Activated gamma-delta T cell treated with Interleukin-2 at 50 U/mL for 16 hours (primary cell): Measurements from ENCODE around the gene ANKRD53.
A peak's percentile ranks its signal among the peaks of the same experiment; 100 is the strongest.
"Not testable (repeated sequence)": the region's sequence is repeated elsewhere in the genome, so short reads cannot be mapped to it uniquely, and the experiment has no call there.

Experiments
- DNase-seq: peaks from one replicate; pipeline ENCODE4 v3.0.0-alpha.2; 2020

ANKRD53 gene

DNA sequence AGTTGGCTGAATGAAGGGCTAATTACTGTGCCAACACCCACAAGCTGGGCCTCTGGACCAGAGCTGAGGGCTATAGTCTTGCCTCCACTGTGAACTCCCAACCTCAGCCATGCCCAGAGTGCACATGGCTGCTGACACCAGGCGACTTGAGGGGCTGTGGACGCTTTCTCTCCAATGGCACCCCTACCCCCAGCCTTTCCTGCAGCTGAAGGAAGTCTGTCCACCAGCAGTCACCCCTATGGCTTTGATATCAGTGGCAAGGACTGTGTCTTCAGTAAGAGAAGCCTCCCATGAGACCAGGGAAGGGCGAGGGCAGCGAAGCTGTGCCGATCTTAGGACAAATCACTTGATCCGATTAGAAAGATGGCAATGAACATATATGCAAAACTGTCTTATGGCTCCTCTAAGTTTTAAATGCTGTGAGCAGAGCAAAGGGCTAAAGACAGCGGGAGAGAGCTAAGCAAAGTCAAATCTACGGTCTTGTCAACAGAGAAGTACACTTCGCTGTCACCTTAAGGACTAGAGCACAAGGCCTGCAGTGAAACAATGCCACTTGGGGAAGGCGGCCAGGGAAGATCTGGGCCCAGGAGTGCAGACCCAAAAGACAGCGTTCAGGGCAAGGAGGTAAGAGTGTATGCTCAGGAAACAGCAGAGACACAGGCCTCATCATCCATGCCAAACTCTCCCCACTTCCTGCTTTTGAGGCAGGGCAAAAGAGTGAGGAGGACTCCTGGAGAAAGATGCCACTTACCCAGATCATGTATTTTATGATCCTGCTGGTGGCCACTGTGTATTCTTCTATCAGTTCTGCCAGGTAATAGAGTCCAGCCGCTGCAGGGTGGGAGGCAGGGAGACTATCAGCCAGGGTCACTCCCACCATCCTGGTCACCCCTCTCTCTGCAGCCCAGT, 14.8 kb downstream of the ANKRD53 start:
- DNase-seq, result no peak

- DNase-seq, result peak; percentile 20
Observed at GRCh38 chr2:70994009-70994698, 15.7 kb downstream of the ANKRD53 start.

- peak; percentile 88 for DNase-seq
Observed at GRCh38 chr2:70994699-70995425, 16.4 kb downstream of the ANKRD53 start, which contains the start of gene TEX261. TEX261 (minus strand) TSS chr2:70994873; CDS start chr2:70994757, 116 bp downstream.

DNA sequence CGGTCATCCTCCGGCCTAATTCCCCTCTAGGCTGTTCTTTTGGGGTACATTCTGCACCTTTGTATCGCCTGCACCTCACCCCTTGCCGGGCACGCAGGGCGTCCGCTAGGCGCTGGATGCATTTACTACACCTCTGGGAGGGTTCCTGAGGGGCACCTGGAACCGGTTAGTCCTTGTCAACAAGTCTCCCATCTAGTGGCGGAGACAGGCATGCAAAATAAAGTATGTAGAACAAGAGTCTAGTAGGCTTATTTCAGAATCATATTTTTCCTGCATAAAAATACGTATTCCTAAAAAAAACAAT, 16.9 kb downstream of the ANKRD53 start:
- peak; percentile 54 for DNase-seq

- DNase-seq, result not testable (repeated sequence)
Observed at GRCh38 chr2:70998885-70999284, 20.5 kb downstream of the ANKRD53 start.

DNA sequence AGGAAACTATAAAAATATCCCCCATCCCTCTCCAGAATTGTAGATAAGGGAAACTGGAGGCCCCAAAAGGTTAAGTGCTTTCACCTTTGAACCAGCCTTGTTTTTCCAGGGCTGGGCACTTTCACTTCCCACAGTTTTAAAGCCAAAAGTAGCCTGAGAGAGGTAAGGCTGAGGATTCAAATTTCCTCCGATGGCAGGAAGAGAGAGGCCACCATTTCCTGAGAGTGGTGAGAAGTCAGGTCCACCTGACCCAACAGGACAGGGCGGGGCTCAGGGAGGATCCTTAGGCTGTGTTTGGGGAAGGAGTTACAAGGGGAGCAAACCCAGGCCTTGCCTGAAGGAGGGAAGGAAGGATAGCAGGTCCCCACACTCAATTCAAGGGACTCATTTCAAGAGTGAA, 20.9 kb downstream of the ANKRD53 start:
- DNase-seq, result no peak

GRCh38 chr2:70999931-71000330, 21.5 kb downstream of the ANKRD53 start:
- DNase-seq, result not testable (repeated sequence)

DNA sequence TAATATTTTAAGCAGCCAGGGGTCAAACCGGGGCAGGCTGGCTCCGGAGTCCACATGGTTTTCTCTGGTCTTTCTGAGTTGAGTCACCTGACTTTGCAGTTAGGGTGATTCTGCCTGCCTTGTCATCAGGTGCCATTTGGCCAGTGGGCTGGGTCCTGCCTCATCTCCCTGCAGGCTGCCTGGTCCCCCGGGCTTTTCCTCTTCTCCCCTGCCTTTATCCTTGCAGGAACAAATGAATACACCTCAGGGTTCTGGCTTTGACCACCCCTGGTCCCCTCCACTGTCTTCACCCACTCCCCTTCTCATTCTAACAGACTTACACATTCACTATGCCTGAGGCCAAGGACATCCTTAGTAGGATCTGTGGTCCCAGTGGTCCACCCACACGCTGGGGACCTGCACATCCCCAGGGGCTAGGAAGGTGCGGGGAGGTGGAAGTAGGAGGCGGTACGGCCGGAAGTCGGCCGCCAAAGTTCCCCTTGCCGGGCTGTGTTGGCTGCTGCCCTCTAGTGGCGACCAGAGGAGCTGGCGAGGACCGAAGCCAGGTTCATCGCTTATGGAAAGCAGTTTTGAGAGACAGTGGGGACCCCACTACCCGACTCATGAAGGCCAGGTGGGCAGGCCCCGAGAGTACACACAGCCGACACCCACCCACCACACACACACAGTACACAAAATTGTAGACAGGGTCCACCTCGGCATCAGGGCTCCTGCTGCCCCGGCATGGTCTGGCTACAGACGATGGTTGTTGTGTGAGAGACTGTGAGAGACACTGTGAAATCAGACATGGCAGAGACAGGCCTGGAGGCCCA, 22.6 kb downstream of the ANKRD53 start:
- DNase-seq, result peak; percentile 79

DNA sequence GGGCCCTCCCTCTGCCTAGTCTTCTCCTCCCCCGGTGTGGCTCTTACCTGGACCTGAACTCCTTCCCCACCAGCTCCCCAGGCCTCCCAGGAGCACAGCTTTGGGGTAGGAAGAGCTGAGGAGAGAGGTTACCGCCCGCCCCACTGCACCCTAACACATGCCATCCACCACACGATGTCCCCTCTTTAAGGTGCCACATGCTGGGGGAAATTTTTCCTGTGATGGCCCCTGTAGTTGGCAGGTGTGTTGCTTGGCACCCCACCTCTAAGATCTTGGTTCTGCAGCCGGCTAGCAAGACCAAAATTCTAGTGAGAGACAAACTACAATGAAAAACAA, 23.1 kb downstream of the ANKRD53 start:
- no peak for DNase-seq

GRCh38 chr2:71001981-71002570, 23.6 kb downstream of the ANKRD53 start:
- no peak for DNase-seq

DNA sequence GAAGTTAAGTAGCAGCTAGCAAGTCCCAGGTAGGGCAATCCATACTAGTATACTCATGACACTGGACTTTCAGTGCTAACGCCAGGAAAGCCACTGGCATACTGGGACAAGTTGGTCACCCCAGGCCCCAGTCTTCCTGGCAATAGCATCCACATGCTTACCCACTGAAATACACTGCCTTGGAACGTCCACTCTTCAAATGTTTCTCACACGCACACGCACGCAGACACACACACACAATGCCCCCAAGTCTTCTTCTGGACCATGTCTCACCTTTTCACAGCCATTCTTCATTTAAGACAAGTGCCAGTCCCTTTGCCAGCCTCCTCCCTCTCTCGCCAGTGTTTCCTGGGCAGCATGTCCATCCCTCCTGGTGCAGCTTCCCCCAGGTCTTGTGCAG, 25.0 kb downstream of the ANKRD53 start:
- no peak for DNase-seq

DNA sequence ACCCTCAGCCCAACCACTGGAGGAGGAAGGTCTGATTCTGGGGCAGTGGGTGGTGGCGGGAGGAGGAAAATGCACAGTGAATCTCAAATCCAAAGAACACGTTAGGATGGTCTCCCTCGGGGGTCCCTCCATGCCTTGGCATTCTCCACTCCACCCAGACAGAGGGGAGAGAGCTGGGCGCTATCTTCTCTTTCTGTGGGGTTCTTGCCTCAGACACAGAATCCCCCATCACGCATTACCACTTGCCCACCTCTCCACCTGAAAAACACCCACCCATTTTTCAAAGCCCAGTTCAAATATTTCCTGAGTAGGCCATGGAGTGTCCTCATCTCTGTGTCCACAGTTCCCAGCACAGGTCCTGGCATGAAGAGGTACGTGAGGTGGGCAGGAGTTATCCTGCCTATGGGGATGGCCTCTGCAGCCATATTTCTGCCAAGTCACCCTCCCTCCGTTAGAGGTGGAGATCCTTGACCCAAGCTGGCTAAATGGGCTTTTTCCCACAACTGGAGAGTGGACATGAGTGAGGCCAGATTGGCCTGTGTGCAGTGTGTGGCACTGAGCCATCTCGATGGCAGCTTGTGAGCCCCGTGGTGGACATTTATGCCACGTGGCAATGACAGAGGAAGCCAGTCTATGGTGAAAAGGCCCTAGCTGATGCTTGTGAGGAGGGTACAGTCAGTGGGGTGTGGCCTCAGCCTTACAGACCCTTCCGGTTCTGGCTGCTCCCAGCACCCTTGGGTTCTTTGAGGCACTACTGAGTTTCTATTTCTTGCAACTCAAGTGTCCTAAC, 25.7 kb downstream of the ANKRD53 start:
- DNase-seq, result no peak

DNA sequence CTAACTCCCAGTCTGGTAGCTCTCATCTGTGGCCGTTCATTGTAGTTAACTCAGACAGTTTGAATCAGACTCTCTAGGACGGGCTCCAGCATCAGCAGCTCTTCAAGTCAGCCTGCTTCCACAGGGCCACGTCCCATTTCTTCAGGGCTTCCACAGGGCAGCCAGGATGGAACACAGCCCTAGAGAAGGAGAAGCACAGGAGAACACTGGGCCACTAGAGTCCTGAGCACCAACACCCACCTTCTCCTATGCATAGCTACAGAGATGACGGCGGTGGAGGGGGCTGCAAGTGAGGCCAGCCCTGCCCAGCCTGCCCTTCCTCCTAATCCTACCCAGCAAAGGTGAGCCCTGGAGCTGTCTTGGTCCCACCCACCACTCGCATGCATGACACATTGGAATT, 26.4 kb downstream of the ANKRD53 start:
- DNase-seq, result no peak

GRCh38 chr2:71005271-71006202, 27.1 kb downstream of the ANKRD53 start:
- DNase-seq, result no peak

- DNase-seq, result no peak
Observed at GRCh38 chr2:71006323-71006722, 27.9 kb downstream of the ANKRD53 start.

DNA sequence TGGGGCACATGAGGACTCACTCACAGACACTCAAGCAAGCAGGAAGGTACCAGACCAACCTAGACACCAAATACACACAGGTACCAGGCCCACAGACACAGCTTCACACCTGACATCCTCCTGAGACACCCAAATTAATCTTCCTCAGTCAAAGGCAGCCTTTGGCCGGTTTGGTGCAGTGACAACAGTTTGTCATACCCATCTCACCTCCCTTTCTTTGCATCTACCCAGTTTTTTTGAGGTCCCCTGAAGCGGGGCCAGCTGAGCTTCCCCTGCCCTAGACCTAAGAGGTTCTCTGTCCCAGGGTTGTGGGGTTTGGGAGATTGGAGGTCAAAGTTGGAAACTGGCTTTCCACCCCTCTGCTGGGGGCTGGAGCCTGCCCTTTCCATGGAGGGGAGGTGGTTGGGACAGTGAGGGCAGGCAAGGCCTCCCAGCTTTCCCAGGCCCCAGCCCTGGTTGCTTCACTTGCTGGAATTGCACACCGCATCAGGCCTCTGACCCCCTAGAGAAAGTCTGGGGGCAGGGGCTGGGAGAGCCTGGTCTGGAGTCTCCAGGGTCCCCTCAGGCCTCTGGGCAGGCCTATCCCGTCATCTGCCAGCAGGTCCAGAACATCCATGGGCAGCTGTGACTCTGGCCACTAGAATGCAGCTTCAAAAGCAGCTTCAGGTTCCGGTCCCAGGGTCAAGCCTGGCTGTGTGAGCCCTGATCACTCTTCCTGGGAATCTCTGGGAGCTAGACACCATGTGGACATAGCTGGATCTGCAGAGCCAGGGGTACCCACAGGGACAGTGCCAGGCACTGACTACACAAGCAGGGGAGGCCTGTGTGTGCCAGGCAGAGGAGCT, 28.7 kb downstream of the ANKRD53 start:
- no peak for DNase-seq

DNA sequence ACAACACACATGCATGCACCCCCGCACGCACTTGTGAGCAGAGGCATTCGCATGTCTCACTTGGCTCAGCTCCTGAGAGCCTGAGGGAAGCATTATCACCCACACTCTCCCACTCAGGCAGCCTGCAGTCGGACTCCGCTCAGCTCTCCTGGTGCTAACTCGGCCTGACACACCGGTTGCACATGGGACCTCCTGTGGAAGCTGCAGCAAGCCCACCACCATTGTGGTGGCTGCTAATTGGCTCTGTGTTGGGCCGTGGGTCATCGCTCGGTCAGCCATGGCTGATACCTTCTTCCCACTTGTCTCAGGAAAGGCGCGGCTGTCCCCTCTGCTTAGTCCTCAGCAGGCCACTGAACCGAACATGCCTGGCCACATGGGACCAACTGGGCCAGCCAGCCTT, 29.9 kb downstream of the ANKRD53 start:
- no peak for DNase-seq

- DNase-seq, result not testable (repeated sequence)
Observed at GRCh38 chr2:71011786-71012185, 33.4 kb downstream of the ANKRD53 start.

DNA sequence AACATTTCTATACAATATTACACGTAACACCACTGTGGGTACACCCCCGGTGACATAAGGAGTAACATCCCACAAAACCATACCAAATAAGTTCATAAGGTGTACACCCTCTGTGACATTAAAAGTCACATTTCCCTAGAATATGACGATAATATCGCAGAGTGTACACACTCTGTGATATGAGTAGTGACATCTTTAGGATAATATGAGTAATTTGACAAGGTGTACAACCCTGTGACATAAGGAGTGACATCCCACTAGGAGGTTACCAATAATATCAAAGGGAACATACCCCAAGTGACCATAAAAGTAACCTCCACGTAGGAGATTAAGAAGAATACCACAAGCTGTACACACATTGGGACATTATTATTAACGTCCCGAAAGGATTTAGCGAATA, 40.2 kb downstream of the ANKRD53 start:
- DNase-seq, result no peak
